ENCODE measurements around the gene PDLIM1. TPM values are rescaled to one million over a fixed set of nuclear protein-coding genes. Genes with fewer than 3 reads are reported as not detected.
"Not testable (repeated sequence)": the region's sequence is repeated elsewhere in the genome, so short reads cannot be mapped to it uniquely, and the experiment has no call there.

The PDLIM1 gene
- total RNA-seq, 4 donors from 2014 or later: 40.7 to 86.8 (median 83.4) TPM

GRCh38 chr10:95242581-95243317 lies 48.1 kb downstream of the PDLIM1 start:
- no peak overlapping the region for H3K4me3 ChIP-seq
- WGBS: 76% methylated on average over 8 of the region's 8 CpGs
- peaks cover 0 to 97% (median 35%) of the 10 kb centered on the region in 4 donors for H3K36me3 ChIP-seq
- peaks cover 12 to 15% (median 13%) of the 10 kb centered on the region in 4 donors for H3K4me1 ChIP-seq
- H3K9me3 ChIP-seq: no peaks in the 10 kb centered on the region
- TF ChIP-seq CTCF (IDR thresholded peaks at IDR 0.05) (peak; percentile 47 to 57 (median 56)), EP300 (IDR thresholded peaks at IDR 0.05) (no peak), POLR2A (IDR thresholded peaks at IDR 0.05; ENCODE audit: low read depth) (no peak)
- intact Hi-C loops (cut with DNase I): loop anchor here (5.0 kb wide), 1 partner anchor 60 kb away; no protein-coding TSS in a partner anchor
- no peaks in the 10 kb centered on the region for H3K27me3 ChIP-seq
- DNase-seq (ENCODE audit: extremely low spot score): peak; percentile 80
- no peak overlapping the region for H3K27ac ChIP-seq (replicated peaks in 1 of 4)

GRCh38 chr10:95241533-95241932 lies 49.3 kb downstream of the PDLIM1 start:
- WGBS: 78% methylated on average over 4 of the region's 4 CpGs
- H3K4me3 ChIP-seq: no peak overlapping the region
- intact Hi-C loops (cut with DNase I): loop anchor here (5.0 kb wide), 1 partner anchor 59 kb away; no protein-coding TSS in a partner anchor
- TF ChIP-seq EP300 (IDR thresholded peaks at IDR 0.05): no peak
- TF ChIP-seq CTCF (IDR thresholded peaks at IDR 0.05): no peak
- no peak for TF ChIP-seq POLR2A (IDR thresholded peaks at IDR 0.05; ENCODE audit: low read depth)
- TF ChIP-seq POLR2AphosphoS5 (IDR thresholded peaks at IDR 0.05): no peak
- H3K27me3 ChIP-seq: no peaks in the 10 kb centered on the region
- H3K9me3 ChIP-seq: no peaks in the 10 kb centered on the region
- peak; percentile 86 for DNase-seq (ENCODE audit: extremely low spot score)
- no peak overlapping the region for H3K27ac ChIP-seq (replicated peaks in 1 of 4)
- peaks cover 0 to 3% (median under 1%) of the 10 kb centered on the region in 4 donors for H3K4me1 ChIP-seq
- H3K36me3 ChIP-seq: peaks cover 3 to 97% (median 44%) of the 10 kb centered on the region in 4 donors

- Histone ChIP-seq H3K27ac (replicated peaks in 1 of 4) (no peak overlapping the region), H3K4me3 (no peak overlapping the region), H3K9me3 (no peaks in the 10 kb centered on the region), H3K4me1 (no peaks in the 10 kb centered on the region), H3K27me3 (no peaks in the 10 kb centered on the region), H3K36me3 (peaks cover 3 to 98% (median 44%) of the 10 kb centered on the region in 4 donors)
- WGBS: 95% methylated on average over 6 of the region's 6 CpGs
- TF ChIP-seq POLR2AphosphoS5 (IDR thresholded peaks at IDR 0.05) (no peak), CTCF (IDR thresholded peaks at IDR 0.05) (no peak), EP300 (IDR thresholded peaks at IDR 0.05) (no peak), POLR2A (IDR thresholded peaks at IDR 0.05; ENCODE audit: low read depth) (no peak)
- DNase-seq (ENCODE audit: extremely low spot score): peak; percentile 74
- intact Hi-C loops (cut with DNase I): loop anchor here (5.0 kb wide), 1 partner anchor 59 kb away; no protein-coding TSS in a partner anchor
Observed at GRCh38 chr10:95240811-95241210, 50.0 kb downstream of the PDLIM1 start.

- not testable (repeated sequence) for DNase-seq (ENCODE audit: extremely low spot score); H3K4me1 ChIP-seq; H3K27me3 ChIP-seq; H3K4me3 ChIP-seq; H3K27ac ChIP-seq (replicated peaks in 1 of 4); H3K9me3 ChIP-seq
- peaks cover 3 to 98% (median 42%) of the 10 kb centered on the region in 4 donors for H3K36me3 ChIP-seq
- intact Hi-C loops (cut with DNase I): loop anchor here (5.0 kb wide), 1 partner anchor 58 kb away; no protein-coding TSS in a partner anchor
- 97% methylated on average over 3 of the region's 3 CpGs for whole genome bisulfite sequencing
Observed at GRCh38 chr10:95240096-95240495, 50.7 kb downstream of the PDLIM1 start.

GRCh38 chr10:95237376-95238170 lies 53.2 kb downstream of the PDLIM1 start:
- 70% methylated on average over 11 of the region's 12 CpGs for WGBS
- H3K36me3 ChIP-seq: peaks cover 3 to 99% (median 41%) of the 10 kb centered on the region in 4 donors
- intact Hi-C loops (cut with DNase I): no loop called here
- no peaks in the 10 kb centered on the region for H3K9me3 ChIP-seq
- no peak overlapping the region for H3K4me3 ChIP-seq
- H3K27ac ChIP-seq (replicated peaks in 1 of 4): no peak overlapping the region
- DNase-seq (ENCODE audit: extremely low spot score): no peak
- no peaks in the 10 kb centered on the region for H3K27me3 ChIP-seq
- no peaks in the 10 kb centered on the region for H3K4me1 ChIP-seq
- no peak for TF ChIP-seq POLR2AphosphoS5 (IDR thresholded peaks at IDR 0.05)
- no peak for TF ChIP-seq POLR2A (IDR thresholded peaks at IDR 0.05; ENCODE audit: low read depth)
- TF ChIP-seq EP300 (IDR thresholded peaks at IDR 0.05): no peak
- no peak for TF ChIP-seq CTCF (IDR thresholded peaks at IDR 0.05)

All from esophagus muscularis mucosa (tissue), 4 donors.